ENCODE results near the gene MRPL30.

MRPL30 gene

DNA sequence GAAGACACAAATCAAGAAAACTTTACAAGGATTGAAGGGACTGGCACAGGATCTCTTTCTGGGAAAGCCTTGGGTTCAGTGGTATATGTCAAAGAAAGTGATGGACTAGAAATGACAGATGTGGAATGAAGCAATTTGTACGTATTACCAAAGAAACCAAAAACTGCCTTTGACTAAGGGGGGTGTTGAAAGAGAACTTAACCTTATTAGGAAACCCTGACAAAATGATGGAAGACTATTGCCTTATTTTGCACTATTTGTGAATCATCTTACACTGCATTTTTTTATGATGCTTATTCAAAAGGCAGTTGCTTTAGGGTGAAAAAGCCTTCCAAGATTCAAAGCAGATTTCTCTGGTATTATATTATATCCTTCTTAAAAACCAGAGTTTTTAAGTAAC is 30.3 kb upstream of the MRPL30 start:
- no peak overlapping the region for H3K4me3 ChIP-seq (ENCODE audit: low read depth, low read length, poor library complexity, severe bottlenecking)
- H3K27ac ChIP-seq (ENCODE audit: low read depth, low read length, poor library complexity, severe bottlenecking) = no peak overlapping the region
- no peak overlapping the region for H3K4me2 ChIP-seq (ENCODE audit: low read length)
- H3K4me1 ChIP-seq (ENCODE audit: insufficient read depth, low read length, severe bottlenecking) = peaks cover 25% of the 10 kb centered on the region
- no peaks in the 10 kb centered on the region for H4K20me1 ChIP-seq (ENCODE audit: insufficient read depth, low read length)
- no peaks in the 10 kb centered on the region for H3K27me3 ChIP-seq (ENCODE audit: insufficient read depth, low read length)
- H2AFZ ChIP-seq (ENCODE audit: low read length) = no peak overlapping the region
- H3K79me2 ChIP-seq (ENCODE audit: insufficient read depth, low read length) = peaks cover 7% of the 10 kb centered on the region; the same call in 1 of the 2 replicates
- H3K9ac ChIP-seq (ENCODE audit: low read length) = no peak overlapping the region
- H3K36me3 ChIP-seq (ENCODE audit: insufficient read depth, low read length) = no peaks in the 10 kb centered on the region
- no peaks in the 10 kb centered on the region for H3K9me2 ChIP-seq (ENCODE audit: low read depth, low read length)
- H3K9me3 ChIP-seq (ENCODE audit: low read length) = no peaks in the 10 kb centered on the region
- no peak for TF ChIP-seq EZH2 (IDR thresholded peaks at IDR 0.05; ENCODE audit: borderline replicate concordance, low read length)
- TF ChIP-seq, protein P1, sequence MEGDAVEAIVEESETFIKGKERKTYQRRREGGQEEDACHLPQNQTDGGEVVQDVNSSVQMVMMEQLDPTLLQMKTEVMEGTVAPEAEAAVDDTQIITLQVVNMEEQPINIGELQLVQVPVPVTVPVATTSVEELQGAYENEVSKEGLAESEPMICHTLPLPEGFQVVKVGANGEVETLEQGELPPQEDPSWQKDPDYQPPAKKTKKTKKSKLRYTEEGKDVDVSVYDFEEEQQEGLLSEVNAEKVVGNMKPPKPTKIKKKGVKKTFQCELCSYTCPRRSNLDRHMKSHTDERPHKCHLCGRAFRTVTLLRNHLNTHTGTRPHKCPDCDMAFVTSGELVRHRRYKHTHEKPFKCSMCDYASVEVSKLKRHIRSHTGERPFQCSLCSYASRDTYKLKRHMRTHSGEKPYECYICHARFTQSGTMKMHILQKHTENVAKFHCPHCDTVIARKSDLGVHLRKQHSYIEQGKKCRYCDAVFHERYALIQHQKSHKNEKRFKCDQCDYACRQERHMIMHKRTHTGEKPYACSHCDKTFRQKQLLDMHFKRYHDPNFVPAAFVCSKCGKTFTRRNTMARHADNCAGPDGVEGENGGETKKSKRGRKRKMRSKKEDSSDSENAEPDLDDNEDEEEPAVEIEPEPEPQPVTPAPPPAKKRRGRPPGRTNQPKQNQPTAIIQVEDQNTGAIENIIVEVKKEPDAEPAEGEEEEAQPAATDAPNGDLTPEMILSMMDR (IDR thresholded peaks at IDR 0.05; ENCODE audit: low read length) = no peak
- H3F3A ChIP-seq (ENCODE audit: insufficient read depth, low read length) = no peaks in the 10 kb centered on the region

DNA sequence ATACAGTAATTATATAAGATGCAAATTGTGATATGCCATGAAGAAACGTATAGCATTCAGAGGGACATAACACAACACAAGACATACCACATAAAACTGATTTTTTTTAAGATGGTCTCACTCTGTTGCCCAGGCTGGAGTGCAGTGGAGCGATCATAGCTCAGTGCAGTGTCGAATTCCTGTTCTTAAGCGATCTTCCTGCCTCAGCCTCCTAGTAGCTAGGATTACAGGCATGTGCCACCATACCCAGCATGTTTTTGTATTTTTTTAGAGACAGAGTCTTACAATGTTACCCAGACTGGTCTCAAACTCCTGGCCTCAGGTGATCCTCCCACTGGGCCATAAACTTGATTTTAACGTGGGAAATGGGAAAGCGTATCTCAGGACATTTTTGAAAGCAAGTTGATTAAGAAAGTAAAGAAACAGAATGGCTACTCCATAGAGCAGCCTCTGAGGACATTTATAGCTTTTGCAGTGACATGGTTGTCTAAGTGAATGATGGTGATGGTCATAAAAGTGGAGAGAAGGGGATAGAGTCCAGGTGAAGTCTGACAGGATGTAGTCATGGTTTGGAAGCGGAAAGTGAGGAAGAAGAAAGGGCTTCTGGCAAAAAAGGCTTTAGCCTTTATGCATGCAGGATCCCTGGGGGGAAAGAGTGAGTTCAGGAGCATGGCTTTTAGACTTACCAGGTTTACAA is 28.6 kb upstream of the MRPL30 start:
- Histone ChIP-seq H3F3A (ENCODE audit: insufficient read depth, low read length) (no peaks in the 10 kb centered on the region), H3K9me3 (ENCODE audit: low read length) (no peaks in the 10 kb centered on the region), H3K79me2 (ENCODE audit: insufficient read depth, low read length) (peaks cover 9% of the 10 kb centered on the region; the same call in 1 of the 2 replicates), H3K27me3 (ENCODE audit: insufficient read depth, low read length) (no peaks in the 10 kb centered on the region), H3K9me2 (ENCODE audit: low read depth, low read length) (no peaks in the 10 kb centered on the region), H2AFZ (ENCODE audit: low read length) (no peak overlapping the region), H3K4me1 (ENCODE audit: insufficient read depth, low read length, severe bottlenecking) (peaks cover 34% of the 10 kb centered on the region), H4K20me1 (ENCODE audit: insufficient read depth, low read length) (no peaks in the 10 kb centered on the region), H3K9ac (ENCODE audit: low read length) (no peak overlapping the region), H3K36me3 (ENCODE audit: insufficient read depth, low read length) (peaks cover 11% of the 10 kb centered on the region; the same call in 1 of the 2 replicates), H3K4me2 (ENCODE audit: low read length) (no peak overlapping the region; the same call in 1 of the 2 replicates), H3K27ac (ENCODE audit: low read depth, low read length, poor library complexity, severe bottlenecking) (no peak overlapping the region), H3K4me3 (ENCODE audit: low read depth, low read length, poor library complexity, severe bottlenecking) (no peak overlapping the region)
- no peak for TF ChIP-seq EZH2 (IDR thresholded peaks at IDR 0.05; ENCODE audit: borderline replicate concordance, low read length)
- TF ChIP-seq, protein P1 (IDR thresholded peaks at IDR 0.05; ENCODE audit: low read length) = no peak

DNA sequence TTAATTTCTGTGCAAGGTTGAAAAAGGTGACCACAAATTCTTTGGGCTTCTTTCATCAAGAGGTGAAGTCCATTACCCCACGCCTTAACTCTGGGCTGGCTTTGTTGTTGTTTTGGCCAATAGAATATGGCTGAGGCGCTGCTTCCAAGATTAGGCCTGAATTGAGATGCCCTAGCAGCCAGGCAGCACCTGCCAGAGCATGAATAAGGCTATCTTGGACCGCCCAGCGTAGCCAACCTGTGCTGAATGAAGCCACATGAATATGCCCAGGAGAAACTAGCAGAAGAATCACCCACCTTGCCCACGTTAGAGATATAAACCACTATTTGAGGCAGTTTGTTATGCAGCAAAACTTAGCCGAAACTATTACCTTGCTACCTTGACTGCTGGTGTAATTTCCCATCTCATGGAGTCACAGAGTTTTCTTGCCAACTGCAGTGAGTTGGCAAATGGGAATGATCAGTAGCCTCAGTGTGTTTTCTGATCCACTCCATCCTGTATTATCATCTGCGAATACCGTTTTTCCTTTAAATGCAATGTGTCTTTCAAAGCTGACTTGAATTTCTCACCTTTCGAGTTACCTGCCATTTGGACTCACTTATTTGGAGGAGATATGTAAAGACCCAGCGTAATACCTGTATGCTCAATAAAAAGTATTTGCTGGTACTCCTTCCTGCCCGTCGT is 26.9 kb upstream of the MRPL30 start:
- peaks cover 34% of the 10 kb centered on the region for H3K4me1 ChIP-seq (ENCODE audit: insufficient read depth, low read length, severe bottlenecking)
- H3K9me2 ChIP-seq (ENCODE audit: low read depth, low read length) = no peaks in the 10 kb centered on the region
- peak overlapping the region; percentile 82 for H3K4me3 ChIP-seq (ENCODE audit: low read depth, low read length, poor library complexity, severe bottlenecking)
- H3K36me3 ChIP-seq (ENCODE audit: insufficient read depth, low read length) = peaks cover 19% of the 10 kb centered on the region; the same call in 1 of the 2 replicates
- H3K4me2 ChIP-seq (ENCODE audit: low read length) = peak overlapping the region; percentile 96
- H3K27me3 ChIP-seq (ENCODE audit: insufficient read depth, low read length) = no peaks in the 10 kb centered on the region
- 0 out of 2 replicates have a peak overlapping the region, but pooled peaks have one; percentile 9 for H2AFZ ChIP-seq (ENCODE audit: low read length)
- H3K79me2 ChIP-seq (ENCODE audit: insufficient read depth, low read length) = peaks cover 9% of the 10 kb centered on the region; the same call in 1 of the 2 replicates
- no peaks in the 10 kb centered on the region for H3K9me3 ChIP-seq (ENCODE audit: low read length)
- no peaks in the 10 kb centered on the region for H3F3A ChIP-seq (ENCODE audit: insufficient read depth, low read length)
- peak overlapping the region; percentile 59 for H3K27ac ChIP-seq (ENCODE audit: low read depth, low read length, poor library complexity, severe bottlenecking)
- H3K9ac ChIP-seq (ENCODE audit: low read length) = peak overlapping the region; percentile 95
- TF ChIP-seq EZH2 (IDR thresholded peaks at IDR 0.05; ENCODE audit: borderline replicate concordance, low read length) = no peak
- TF ChIP-seq, protein P1 (IDR thresholded peaks at IDR 0.05; ENCODE audit: low read length) = no peak
- no peaks in the 10 kb centered on the region for H4K20me1 ChIP-seq (ENCODE audit: insufficient read depth, low read length)

All from OCI-LY1 (cell line).